NCI-H2171 treated with DMSO at 0.1 percent for 48 hours (cell line): ENCODE results near the gene PMEPA1.

Experiments
- DNase-seq: peaks from one replicate; lab custom pipeline; 2025; lab: John Stamatoyannopoulos, UW

The PMEPA1 gene

GRCh38 chr20:57693670-57694329 is 16.0 kb downstream of the PMEPA1 start:
- DNase-seq, result no peak

- no peak for DNase-seq
Measured at GRCh38 chr20:57693002-57693582, 16.7 kb downstream of the PMEPA1 start.

GRCh38 chr20:57692393-57692792 is 17.4 kb downstream of the PMEPA1 start:
- no peak for DNase-seq

- DNase-seq, result no peak
Measured at GRCh38 chr20:57691699-57692098, 18.1 kb downstream of the PMEPA1 start.

GRCh38 chr20:57690525-57690924 is 19.3 kb downstream of the PMEPA1 start:
- no peak for DNase-seq

- no peak for DNase-seq
Measured at GRCh38 chr20:57689745-57690481, 19.9 kb downstream of the PMEPA1 start.

- DNase-seq, result no peak
Measured at GRCh38 chr20:57688864-57689263, 21.0 kb downstream of the PMEPA1 start.

- no peak for DNase-seq
Measured at GRCh38 chr20:57688295-57688694, 21.5 kb downstream of the PMEPA1 start.

GRCh38 chr20:57686931-57687652 is 22.7 kb downstream of the PMEPA1 start:
- DNase-seq, result no peak

- no peak for DNase-seq
Measured at GRCh38 chr20:57685146-57685758, 24.6 kb downstream of the PMEPA1 start.

- no peak for DNase-seq
Measured at GRCh38 chr20:57684808-57685140, 25.0 kb downstream of the PMEPA1 start.

- no peak for DNase-seq
Measured at GRCh38 chr20:57683881-57684807, 25.7 kb downstream of the PMEPA1 start.

- no peak for DNase-seq
Measured at GRCh38 chr20:57683287-57683686, 26.5 kb downstream of the PMEPA1 start.

- peak; percentile 21 for DNase-seq
Measured at GRCh38 chr20:57682184-57683101, 27.4 kb downstream of the PMEPA1 start.

- DNase-seq, result no peak
Measured at GRCh38 chr20:57680934-57681914, 28.6 kb downstream of the PMEPA1 start.

GRCh38 chr20:57680131-57680716 is 29.6 kb downstream of the PMEPA1 start:
- DNase-seq, result peak; percentile 37

GRCh38 chr20:57679113-57679512 is 30.7 kb downstream of the PMEPA1 start:
- no peak for DNase-seq

- DNase-seq, result peak; percentile 92
Measured at GRCh38 chr20:57678340-57678739, 31.5 kb downstream of the PMEPA1 start.
